HPDE6-E6E7 (cell line): ENCODE measurements around the gene OR5B21.

ENCODE experiments used
- DNase-seq: peaks from one replicate; pipeline ENCODE4 v3.0.0; 2011; ENCODE audit warnings: missing footprints; ENCODE audit errors: extremely low spot score

OR5B21 gene

GRCh38 chr11:58493676-58494075 is 14.2 kb downstream of the OR5B21 start:
- DNase-seq: no peak

- DNase-seq: no peak
Measured at GRCh38 chr11:58490827-58491226, 17.1 kb downstream of the OR5B21 start.

DNA sequence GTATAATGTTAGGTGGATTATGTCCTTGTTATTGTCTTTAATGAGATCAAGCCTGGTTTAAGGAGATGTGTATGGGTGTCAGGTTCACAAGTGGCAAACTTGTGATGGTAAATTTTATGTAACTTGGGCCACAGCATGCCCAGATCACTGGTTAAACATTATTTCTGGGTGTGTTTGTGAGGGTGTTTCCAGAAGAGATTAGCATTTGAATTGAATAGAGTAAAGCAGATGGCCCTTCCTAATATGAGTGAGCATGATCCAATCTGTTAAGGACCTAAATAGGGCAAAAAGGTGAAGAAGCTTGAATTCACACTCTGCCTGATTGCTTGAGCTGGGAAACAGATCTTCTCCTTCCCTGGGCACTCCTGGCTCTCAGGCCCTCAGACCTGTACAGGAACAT is 20.7 kb downstream of the OR5B21 start:
- no peak for DNase-seq

DNA sequence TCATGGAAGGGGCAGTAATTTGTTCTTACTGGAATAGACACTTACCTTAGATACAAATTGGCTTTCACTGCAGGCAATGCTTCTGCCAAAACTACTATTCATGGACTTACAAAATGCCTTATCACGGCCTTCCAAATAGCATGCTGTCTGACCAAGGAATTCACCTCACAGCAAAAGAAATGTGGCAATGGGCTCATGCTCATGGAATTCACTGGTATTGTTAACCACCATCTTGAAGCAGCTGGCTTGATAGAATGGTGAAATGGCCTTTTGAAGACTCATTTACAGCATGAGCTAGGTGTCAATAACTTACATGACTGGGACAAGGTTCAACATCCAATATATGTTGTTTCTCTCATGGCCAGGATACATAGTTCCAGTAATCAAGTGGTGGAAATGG is 21.9 kb downstream of the OR5B21 start:
- DNase-seq: no peak

- DNase-seq: no peak
Measured at GRCh38 chr11:58471892-58472291, 36.0 kb downstream of the OR5B21 start.

GRCh38 chr11:58466293-58466692 is 41.6 kb downstream of the OR5B21 start:
- DNase-seq: no peak

GRCh38 chr11:58465690-58466089 is 42.2 kb downstream of the OR5B21 start:
- no peak for DNase-seq
